HCEC 1CT (cell line): ENCODE measurements around the gene HOXB5.

ENCODE experiments used
- DNase-seq: peaks from one replicate; pipeline ENCODE4 v3.0.0-alpha.2; 2017

The HOXB5 gene

GRCh38 chr17:48545022-48545375 lies 48.6 kb downstream of the HOXB5 start, which contains the start of gene HOXB2:
Gene HOXB2, minus strand, starts transcription at chr17:48545109. Its CDS starts 198 bp downstream, at chr17:48544911.
- DNase-seq: peak; percentile 71

- peak; percentile 81 for DNase-seq
Measured at GRCh38 chr17:48544349-48545021, 49.1 kb downstream of the HOXB5 start.

GRCh38 chr17:48543854-48544348 lies 49.7 kb downstream of the HOXB5 start:
- DNase-seq: no peak

- DNase-seq: peak; percentile 65
Measured at GRCh38 chr17:48543107-48543853, 50.3 kb downstream of the HOXB5 start.

GRCh38 chr17:48542698-48543106 lies 50.9 kb downstream of the HOXB5 start:
- DNase-seq: no peak

GRCh38 chr17:48542114-48542656 lies 51.4 kb downstream of the HOXB5 start:
- peak; percentile 57 for DNase-seq

GRCh38 chr17:48541577-48542113 lies 51.9 kb downstream of the HOXB5 start:
- DNase-seq: peak; percentile 80
